Caco-2 (cell line): ENCODE results near the gene OASL. TPM values are rescaled to one million over a fixed set of nuclear protein-coding genes. Genes with fewer than 3 reads are reported as not detected.
"Not testable (repeated sequence)": the region's sequence is repeated elsewhere in the genome, so short reads cannot be mapped to it uniquely, and the experiment has no call there.

Source experiments
- BruUV-seq: library from RNA; stranded (reverse); fragments of 400-500 nt; replicated peaks from 2 replicates; lab custom pipeline; 2021; lab: Mats Ljungman, UMichigan
- CTCF ChIA-PET: fragments of 300-600 bp; sonication (Branson Sonifier 250); formaldehyde crosslinking; loops from one replicate; lab custom pipeline; 2022; ENCODE audit warnings: antibody characterized with exemption; lab: Charles Lee
- POLR2A ChIA-PET: fragments of 300-600 bp; sonication (Branson Sonifier 250); formaldehyde crosslinking; loops from one replicate; lab custom pipeline; 2022; ENCODE audit warnings: antibody characterized with exemption; lab: Charles Lee
- DNase-seq, 2 experiments: peaks; one replicate each; pipeline versions ENCODE4 v3.0.0 to v3.0.0-alpha.2; 2020 to 2022
- H3K27me3 ChIP-seq: replicated peaks from 2 replicates; pipeline ENCODE4 v1.6.0; 2011; ENCODE audit warnings: low read length; ENCODE audit not compliant: control insufficient read depth, insufficient read depth
- H3K36me3 ChIP-seq: 2 replicates; pipeline ENCODE4 v1.5.1; 2011; ENCODE audit warnings: low read length; ENCODE audit not compliant: control insufficient read depth, insufficient read depth
- H3K4me1 ChIP-seq: fragments of 250-450 bp; sonication (Bioruptor Pico); 2 replicates; pipeline ENCODE4 v1.5.1; 2020; ENCODE audit warnings: mild to moderate bottlenecking
- H3K4me3 ChIP-seq: 2 replicates; pipeline ENCODE4 v1.5.1; 2011; ENCODE audit warnings: low read depth, mild to moderate bottlenecking, control low read depth, low read length
- H3K9me3 ChIP-seq: fragments of 250-450 bp; sonication (Bioruptor Pico); 2 replicates; pipeline ENCODE4 v1.5.1; 2020; ENCODE audit warnings: mild to moderate bottlenecking, moderate library complexity
- H3K27ac Mint-ChIP-seq: one replicate; pipeline ENCODE4 v1.8.0; 2022; ENCODE audit warnings: mixed read lengths; ENCODE audit not compliant: unreplicated experiment
- H3K27me3 Mint-ChIP-seq: one replicate; pipeline ENCODE4 v1.8.0; 2022; ENCODE audit warnings: mixed read lengths; ENCODE audit not compliant: insufficient read depth, unreplicated experiment
- H3K36me3 Mint-ChIP-seq: one replicate; pipeline ENCODE4 v1.8.0; 2022; ENCODE audit warnings: mild to moderate bottlenecking, mixed read lengths; ENCODE audit not compliant: insufficient read depth, unreplicated experiment
- H3K4me1 Mint-ChIP-seq: one replicate; pipeline ENCODE4 v1.8.0; 2022; ENCODE audit warnings: low read depth, mixed read lengths; ENCODE audit not compliant: unreplicated experiment
- H3K4me3 Mint-ChIP-seq: one replicate; pipeline ENCODE4 v1.8.0; 2022; ENCODE audit warnings: mild to moderate bottlenecking, moderate library complexity, mixed read lengths; ENCODE audit not compliant: unreplicated experiment
- H3K9me3 Mint-ChIP-seq: one replicate; pipeline ENCODE4 v1.8.0; 2022; ENCODE audit warnings: mixed read lengths; ENCODE audit not compliant: unreplicated experiment
- CTCF ChIP-seq, 2 experiments: fragments of 200-600 bp in 1 of 2; IDR thresholded peaks; 1 replicate in 1 of 2; 2 replicates in 1 of 2; pipeline versions ENCODE4 v1.5.1 to v1.8.0; 2011 to 2022; ENCODE audit warnings: antibody characterized with exemption in 1 of 2, control low read depth in 1 of 2, inconsistent platforms in 1 of 2, low read depth in 1 of 2, low read length in 1 of 2, mild to moderate bottlenecking in 1 of 2, moderate library complexity in 1 of 2; ENCODE audit not compliant: insufficient read depth in 1 of 2, severe bottlenecking in 1 of 2, unreplicated experiment in 1 of 2
- intact Hi-C: fragments of 100-400 bp; cut with micrococcal nuclease; formaldehyde crosslinking; loops from one replicate; pipeline ENCODE4 v1.10.0; 2022; ENCODE audit not compliant: unreplicated experiment
- total RNA-seq: library from RNA; stranded (reverse); gene quantifications from 2 replicates; pipeline ENCODE4 v1.2.3, GENCODE V29; 2022

OASL gene
- total RNA-seq, 1 experiment from 2014 or later, result 0.11 TPM

GRCh38 chr12:121084229-121084628 lies 45.2 kb upstream of the OASL start:
- intact Hi-C loops, result no loop called here
- Histone ChIP-seq H3K4me1 (no peaks in the 10 kb centered on the region), H3K36me3 (no peaks in the 10 kb centered on the region), H3K9me3 (no peaks in the 10 kb centered on the region), H3K4me3 (no peak overlapping the region), H3K27me3 (no peaks in the 10 kb centered on the region)
- no peak overlapping the region for H3K4me3 Mint-ChIP-seq
- H3K27me3 Mint-ChIP-seq, result no peaks in the 10 kb centered on the region
- ChIA-PET CTCF (no interaction called here), POLR2A (no interaction called here)
- DNase-seq, result no peak
- H3K36me3 Mint-ChIP-seq, result no peaks in the 10 kb centered on the region
- H3K27ac Mint-ChIP-seq, result no peak overlapping the region
- H3K4me1 Mint-ChIP-seq, result no peaks in the 10 kb centered on the region
- no peak for TF ChIP-seq CTCF (IDR thresholded peaks at IDR 0.05; ENCODE audit: insufficient read depth in 1 of 2, low read depth in 1 of 2, low read length in 1 of 2, severe bottlenecking in 1 of 2, unreplicated experiment in 1 of 2)
- no TSS peak for BruUV-seq
- no peaks in the 10 kb centered on the region for H3K9me3 Mint-ChIP-seq

- no peak overlapping the region for H3K4me3 Mint-ChIP-seq
These were observed 41.9 kb upstream of the OASL start for GRCh38 chr12:121080909-121081308.

GRCh38 chr12:121079736-121080272 lies 40.8 kb upstream of the OASL start:
- no peak for DNase-seq
- H3K36me3 Mint-ChIP-seq, result no peaks in the 10 kb centered on the region
- intact Hi-C loops, result no loop called here
- H3K4me1 Mint-ChIP-seq, result no peaks in the 10 kb centered on the region
- no peak overlapping the region for H3K4me3 ChIP-seq
- H3K9me3 Mint-ChIP-seq, result peaks cover 3% of the 10 kb centered on the region
- no peaks in the 10 kb centered on the region for H3K27me3 ChIP-seq
- H3K36me3 ChIP-seq, result no peaks in the 10 kb centered on the region
- no peak for TF ChIP-seq CTCF (IDR thresholded peaks at IDR 0.05; ENCODE audit: insufficient read depth in 1 of 2, low read depth in 1 of 2, low read length in 1 of 2, severe bottlenecking in 1 of 2, unreplicated experiment in 1 of 2)
- no peak overlapping the region for H3K27ac Mint-ChIP-seq
- BruUV-seq, result no TSS peak
- H3K4me1 ChIP-seq, result no peaks in the 10 kb centered on the region
- ChIA-PET CTCF (no interaction called here), POLR2A (no interaction called here)
- H3K9me3 ChIP-seq, result peaks cover 3% of the 10 kb centered on the region
- no peaks in the 10 kb centered on the region for H3K27me3 Mint-ChIP-seq
- H3K4me3 Mint-ChIP-seq, result no peak overlapping the region

More at GRCh38 chr12:121080909-121081308, 41.9 kb upstream of the OASL start:
- Mint-ChIP-seq H3K27me3 (no peaks in the 10 kb centered on the region), H3K9me3 (no peaks in the 10 kb centered on the region), H3K36me3 (no peaks in the 10 kb centered on the region), H3K27ac (no peak overlapping the region), H3K4me1 (no peaks in the 10 kb centered on the region)
- no peak for TF ChIP-seq CTCF (IDR thresholded peaks at IDR 0.05; ENCODE audit: insufficient read depth in 1 of 2, low read depth in 1 of 2, low read length in 1 of 2, severe bottlenecking in 1 of 2, unreplicated experiment in 1 of 2)
- Histone ChIP-seq H3K9me3 (peaks cover 3% of the 10 kb centered on the region; the same call in 1 of the 2 replicates), H3K4me3 (no peak overlapping the region), H3K4me1 (no peaks in the 10 kb centered on the region), H3K36me3 (no peaks in the 10 kb centered on the region), H3K27me3 (no peaks in the 10 kb centered on the region)
- CTCF ChIA-PET, result no interaction called here
- POLR2A ChIA-PET, result no interaction called here
- DNase-seq, result no peak
- BruUV-seq, result no TSS peak
- intact Hi-C loops, result no loop called here

GRCh38 chr12:121077440-121077839 lies 38.4 kb upstream of the OASL start:
- POLR2A ChIA-PET, H3K27ac Mint-ChIP-seq, H3K4me1 ChIP-seq, H3K36me3 ChIP-seq, CTCF ChIA-PET, H3K4me1 Mint-ChIP-seq, H3K4me3 ChIP-seq, H3K27me3 Mint-ChIP-seq, H3K9me3 ChIP-seq, intact Hi-C loops, BruUV-seq, H3K36me3 Mint-ChIP-seq, H3K4me3 Mint-ChIP-seq, H3K27me3 ChIP-seq, DNase-seq: not testable (repeated sequence)
- peaks cover 27% of the 10 kb centered on the region for H3K9me3 Mint-ChIP-seq

GRCh38 chr12:121075911-121076310 lies 36.9 kb upstream of the OASL start:
- H3K9me3 ChIP-seq, result peaks cover 15% of the 10 kb centered on the region
- H3K4me3 Mint-ChIP-seq, H3K36me3 ChIP-seq, H3K27me3 ChIP-seq, H3K4me1 ChIP-seq, POLR2A ChIA-PET, H3K4me3 ChIP-seq, H3K27ac Mint-ChIP-seq, DNase-seq, H3K4me1 Mint-ChIP-seq, H3K27me3 Mint-ChIP-seq, intact Hi-C loops, CTCF ChIA-PET, H3K36me3 Mint-ChIP-seq, BruUV-seq: not testable (repeated sequence)
- H3K9me3 Mint-ChIP-seq, result peaks cover 28% of the 10 kb centered on the region
